IMR-90 (cell line): ENCODE data around the gene CCDC63. TPM values are rescaled to one million over a fixed set of nuclear protein-coding genes. Genes with fewer than 3 reads are reported as not detected.

Experiments used
- ATAC-seq: fragments of 200-7000 bp; cut with Tn5 transposase; 2 replicates; pipeline ENCODE4 v1.9.1; 2020; ENCODE audit warnings: low read depth, mild to moderate bottlenecking, moderate library complexity
- BruUV-seq: library from RNA; stranded (reverse); fragments of 400-500 nt; replicated peaks from 2 replicates; lab custom pipeline; 2021; lab: Mats Ljungman, UMichigan
- CTCF ChIA-PET: fragments of 300-600 bp; formaldehyde crosslinking; extraction: SDS; loops from one replicate; lab custom pipeline; 2021; ENCODE audit warnings: antibody characterized with exemption; lab: Yijun Ruan, JAX
- POLR2A ChIA-PET: fragments of 300-600 bp; sonication (Branson Sonifier 250); formaldehyde crosslinking; loops from one replicate; lab custom pipeline; 2022; ENCODE audit warnings: antibody characterized with exemption; ENCODE audit not compliant: unreplicated experiment; lab: Charles Lee
- DNase-seq: peaks from one replicate; pipeline ENCODE4 v3.0.0; 2013
- H2AFZ ChIP-seq: replicated peaks from 2 replicates; pipeline ENCODE3; 2013; ENCODE audit warnings: low read length, mild to moderate bottlenecking; ENCODE audit not compliant: poor library complexity
- H2AK5ac ChIP-seq: 2 replicates; pipeline ENCODE4 v1.6.1; 2013; ENCODE audit warnings: low read depth, low read length, inconsistent platforms
- H2AK9ac ChIP-seq: replicated peaks from 2 replicates; pipeline ENCODE3; 2013; ENCODE audit warnings: mild to moderate bottlenecking, low read depth, low read length, moderate library complexity; ENCODE audit not compliant: poor library complexity
- H2BK120ac ChIP-seq: 2 replicates; pipeline ENCODE4 v1.6.1; 2013; ENCODE audit warnings: low read depth, low read length, inconsistent platforms
- H2BK15ac ChIP-seq: 3 replicates; pipeline ENCODE4 v1.6.1; 2013; ENCODE audit warnings: low read depth, low read length, inconsistent platforms
- H2BK20ac ChIP-seq: 2 replicates; pipeline ENCODE4 v1.6.1; 2013; ENCODE audit warnings: low read depth, mild to moderate bottlenecking, inconsistent platforms, low read length, moderate library complexity
- H2BK5ac ChIP-seq: 2 replicates; pipeline ENCODE4 v1.6.1; 2013; ENCODE audit warnings: mild to moderate bottlenecking, low read depth, low read length, inconsistent platforms; ENCODE audit not compliant: poor library complexity, severe bottlenecking
- H3K14ac ChIP-seq: replicated peaks from 2 replicates; pipeline ENCODE4 v1.6.1; 2013; ENCODE audit warnings: low read depth, low read length, inconsistent platforms
- H3K18ac ChIP-seq: 2 replicates; pipeline ENCODE4 v1.6.1; 2013; ENCODE audit warnings: low read depth, low read length, control low read depth
- H3K23ac ChIP-seq: 2 replicates; pipeline ENCODE4 v1.6.1; 2013; ENCODE audit warnings: low read depth, low read length, inconsistent platforms
- H3K27ac ChIP-seq: 2 replicates; pipeline ENCODE4 v1.5.1; 2013; ENCODE audit warnings: mild to moderate bottlenecking, control low read depth, low read length; ENCODE audit not compliant: insufficient read depth
- H3K27me3 ChIP-seq: 2 replicates; pipeline ENCODE4 v1.6.1; 2013; ENCODE audit warnings: low read length; ENCODE audit not compliant: control insufficient read depth, insufficient read depth
- H3K36me3 ChIP-seq: 2 replicates; pipeline ENCODE4 v1.6.1; 2013; ENCODE audit warnings: low read length, mixed read lengths; ENCODE audit not compliant: control insufficient read depth, insufficient read depth
- H3K4ac ChIP-seq: 2 replicates; pipeline ENCODE4 v1.6.1; 2013; ENCODE audit warnings: low read depth, low read length, inconsistent platforms
- H3K4me1 ChIP-seq: 2 replicates; pipeline ENCODE4 v1.6.1; 2013; ENCODE audit warnings: low read length, mixed read lengths; ENCODE audit not compliant: control insufficient read depth, insufficient read depth
- H3K4me2 ChIP-seq: 2 replicates; pipeline ENCODE4 v1.6.1; 2013; ENCODE audit warnings: low read depth, mild to moderate bottlenecking, control low read depth, low read length, moderate library complexity
- H3K4me3 ChIP-seq: 2 replicates; pipeline ENCODE4 v1.5.1; 2013; ENCODE audit warnings: low read depth, mild to moderate bottlenecking, control low read depth, low read length, moderate library complexity; ENCODE audit not compliant: insufficient read depth
- H3K56ac ChIP-seq: 2 replicates; pipeline ENCODE4 v1.6.1; 2013; ENCODE audit warnings: low read length, inconsistent platforms; ENCODE audit not compliant: insufficient read depth; ENCODE audit errors: extremely low read depth
- H3K79me1 ChIP-seq, 2 experiments: 2 replicates each; pipeline ENCODE4 v1.6.1; 2013; ENCODE audit warnings: low read length in 2 of 2, inconsistent platforms in 1 of 2, low read depth in 1 of 2
- H3K9ac ChIP-seq: 2 replicates; pipeline ENCODE4 v1.6.1; 2013; ENCODE audit warnings: low read depth, low read length, control low read depth
- H3K9me1 ChIP-seq: 2 replicates; pipeline ENCODE4 v1.6.1; 2013; ENCODE audit warnings: low read length, inconsistent platforms; ENCODE audit not compliant: insufficient read depth
- H3K9me3 ChIP-seq: 2 replicates; pipeline ENCODE4 v1.6.1; 2013; ENCODE audit warnings: low read length; ENCODE audit not compliant: control insufficient read depth, insufficient read depth
- H4K20me1 ChIP-seq: 2 replicates; pipeline ENCODE4 v1.6.1; 2013; ENCODE audit warnings: low read length, inconsistent platforms; ENCODE audit not compliant: insufficient read depth
- H4K5ac ChIP-seq: 2 replicates; pipeline ENCODE4 v1.6.1; 2013; ENCODE audit warnings: mild to moderate bottlenecking, low read depth, low read length, control low read depth
- H4K8ac ChIP-seq, 2 experiments: 2 replicates each; pipeline ENCODE4 v1.6.1; 2013; ENCODE audit warnings: low read depth in 2 of 2, low read length in 2 of 2, control low read depth in 1 of 2, inconsistent platforms in 1 of 2
- H4K91ac ChIP-seq: 2 replicates; pipeline ENCODE4 v1.6.1; 2013; ENCODE audit warnings: low read depth, low read length, inconsistent platforms; ENCODE audit not compliant: insufficient read depth
- CEBPB ChIP-seq: IDR thresholded peaks from 2 replicates; pipeline ENCODE4 v1.6.1; 2012; ENCODE audit warnings: low read depth, low read length, improper control_type of control experiment
- CHD1 ChIP-seq: IDR thresholded peaks from 2 replicates; pipeline ENCODE4 v1.6.1; 2012; ENCODE audit warnings: low read depth, low read length, improper control_type of control experiment
- MAFK ChIP-seq: IDR thresholded peaks from 2 replicates; pipeline ENCODE4 v1.6.1; 2012; ENCODE audit warnings: low read depth, low read length, improper control_type of control experiment
- MAZ ChIP-seq: IDR thresholded peaks from 2 replicates; pipeline ENCODE4 v1.6.1; 2012; ENCODE audit warnings: low read depth, mild to moderate bottlenecking, low read length, improper control_type of control experiment, moderate library complexity, borderline replicate concordance
- MXI1 ChIP-seq: IDR thresholded peaks from 2 replicates; pipeline ENCODE4 v1.6.1; 2012; ENCODE audit warnings: low read depth, mild to moderate bottlenecking, low read length, moderate library complexity, borderline replicate concordance
- NFE2L2 ChIP-seq: fragments of 150-350 bp; IDR thresholded peaks from 2 replicates; pipeline ENCODE4 v1.6.1; 2016; ENCODE audit warnings: low read depth, mild to moderate bottlenecking, low read length
- POLR2A ChIP-seq: IDR thresholded peaks from 2 replicates; pipeline ENCODE4 v1.6.1; 2012; ENCODE audit warnings: mild to moderate bottlenecking, low read depth, low read length
- RAD21 ChIP-seq: IDR thresholded peaks from 2 replicates; pipeline ENCODE4 v1.6.1; 2012; ENCODE audit warnings: low read length, improper control_type of control experiment
- RCOR1 ChIP-seq: IDR thresholded peaks from 2 replicates; pipeline ENCODE4 v1.6.1; 2012; ENCODE audit warnings: mild to moderate bottlenecking, low read length, improper control_type of control experiment; ENCODE audit not compliant: insufficient replicate concordance
- SMC3 ChIP-seq: fragments of 150-350 bp; IDR thresholded peaks from 2 replicates; pipeline ENCODE4 v1.6.1; 2016; ENCODE audit warnings: low read depth, mild to moderate bottlenecking, antibody characterized with exemption, low read length, moderate library complexity
- WGBS, 2 experiments: methylation state at CpG; one replicate each; pipeline versions ENCODE4 v1.1.5 to v1.1.7; 2013; ENCODE audit warnings: missing lambda C conversion rate in 2 of 2; ENCODE audit not compliant: insufficient read length in 1 of 2; ENCODE audit errors: extremely low coverage in 2 of 2; 5-methylcytosine and 5-hydroxymethylcytosine counted together
- dilution Hi-C: fragments of 300-500 bp; cut with HindIII; formaldehyde crosslinking; loops from one replicate; pipeline ENCODE4 v1.14.3; 2018; ENCODE audit warnings: low sequenced_read_pairs; ENCODE audit not compliant: unreplicated experiment
- in situ Hi-C: fragments of 300-500 bp; cut with MboI; formaldehyde crosslinking; loops from 3 replicates; pipeline ENCODE4 v1.14.3; 2019; ENCODE audit warnings: low sequenced_read_pairs, inconsistent platforms, mixed read lengths
- intact Hi-C: fragments of 100-400 bp; cut with micrococcal nuclease; formaldehyde crosslinking; loops from 2 replicates; pipeline ENCODE4 v1.10.0; 2022
- polyA plus RNA-seq, 3 experiments: library from polyadenylated mRNA; depleted of rRNA; stranded (reverse); fragments of >200 nt; gene quantifications; 2 replicates each; pipeline ENCODE4 v1.2.3, GENCODE V29; 2012; ENCODE audit warnings: low replicate concordance in 1 of 3
- total RNA-seq: library from RNA; depleted of rRNA; stranded (reverse); fragments of >200 nt; gene quantifications from 2 replicates; pipeline ENCODE4 v1.2.3, GENCODE V29; 2012
- TF ChIP-seq, protein P1 (sequence below): fragments of 150-350 bp; IDR thresholded peaks from 2 replicates; pipeline ENCODE4 v1.6.1; 2017; ENCODE audit warnings: mild to moderate bottlenecking, antibody characterized with exemption, low read length, low read depth

CCDC63 gene
- total and polyA plus RNA-seq, 2 of the 4 experiments (the other 2 are of a cell fraction) = not detected

DNA sequence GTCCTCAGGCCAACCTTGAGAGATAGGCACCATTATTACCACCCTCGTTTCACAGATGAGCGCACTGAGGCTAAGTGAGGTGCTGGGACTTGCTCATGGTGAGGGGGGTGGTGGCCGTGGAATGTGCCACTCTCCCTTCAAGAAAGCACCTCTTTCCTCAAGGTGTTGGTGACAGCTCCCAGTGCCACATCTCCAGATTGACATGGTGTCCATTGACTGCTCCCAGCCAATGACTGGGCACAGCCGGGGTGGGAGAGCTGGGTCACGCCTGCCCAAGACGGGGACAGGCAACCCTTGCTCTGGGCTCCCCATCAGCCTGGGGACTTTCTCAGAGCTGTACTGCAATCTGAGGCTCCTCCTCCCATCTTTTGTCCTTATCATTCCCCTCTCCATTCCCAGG lies 94.6 kb downstream of the CCDC63 start:
- Histone ChIP-seq H2BK15ac (no peak overlapping the region), H4K91ac (no peak overlapping the region), H3K4ac (no peak overlapping the region), H2AK9ac (no peak overlapping the region), H2AFZ (no peak overlapping the region), H3K14ac (no peak overlapping the region), H3K9me3 (no peaks in the 10 kb centered on the region), H3K4me3 (no peak overlapping the region), H2BK20ac (no peak overlapping the region), H3K27ac (no peak overlapping the region), H3K79me1 (no peaks in the 10 kb centered on the region), H3K4me1 (no peaks in the 10 kb centered on the region), H4K5ac (no peak overlapping the region), H2BK120ac (no peak overlapping the region), H3K4me2 (no peak overlapping the region), H3K18ac (no peak overlapping the region), H2BK5ac (no peak overlapping the region), H3K9ac (no peak overlapping the region), H3K56ac (no peak overlapping the region), H4K20me1 (no peaks in the 10 kb centered on the region), H3K36me3 (no peaks in the 10 kb centered on the region), H3K23ac (no peak overlapping the region), H3K9me1 (no peaks in the 10 kb centered on the region), H2AK5ac (no peak overlapping the region), H4K8ac (no peak overlapping the region), H3K27me3 (peaks cover 2% of the 10 kb centered on the region)
- no CpG with 5 or more reads among the region's 6 CpGs for WGBS, 2 experiments
- dilution Hi-C loops = no loop called here
- DNase-seq (no peak), ATAC-seq (no peak)
- ChIA-PET POLR2A (no interaction called here), CTCF (no interaction called here)
- TF ChIP-seq MAZ (no peak), RAD21 (no peak), NFE2L2 (no peak), MXI1 (no peak), CHD1 (no peak), CEBPB (no peak), SMC3 (no peak), RCOR1 (no peak), POLR2A (no peak), MAFK (no peak)
- TF ChIP-seq, protein P1, sequence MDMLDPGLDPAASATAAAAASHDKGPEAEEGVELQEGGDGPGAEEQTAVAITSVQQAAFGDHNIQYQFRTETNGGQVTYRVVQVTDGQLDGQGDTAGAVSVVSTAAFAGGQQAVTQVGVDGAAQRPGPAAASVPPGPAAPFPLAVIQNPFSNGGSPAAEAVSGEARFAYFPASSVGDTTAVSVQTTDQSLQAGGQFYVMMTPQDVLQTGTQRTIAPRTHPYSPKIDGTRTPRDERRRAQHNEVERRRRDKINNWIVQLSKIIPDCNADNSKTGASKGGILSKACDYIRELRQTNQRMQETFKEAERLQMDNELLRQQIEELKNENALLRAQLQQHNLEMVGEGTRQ = no peak
- in situ Hi-C loops = no loop called here
- intact Hi-C loops = no loop called here
- BruUV-seq = no TSS peak
